Measurements from ENCODE around the gene FYTTD1. TPM values are rescaled to one million over a fixed set of nuclear protein-coding genes. Genes with fewer than 3 reads are reported as not detected.

FYTTD1 gene
- total and polyA plus RNA-seq, 2 donors, result 24.2 to 41.2 TPM

DNA sequence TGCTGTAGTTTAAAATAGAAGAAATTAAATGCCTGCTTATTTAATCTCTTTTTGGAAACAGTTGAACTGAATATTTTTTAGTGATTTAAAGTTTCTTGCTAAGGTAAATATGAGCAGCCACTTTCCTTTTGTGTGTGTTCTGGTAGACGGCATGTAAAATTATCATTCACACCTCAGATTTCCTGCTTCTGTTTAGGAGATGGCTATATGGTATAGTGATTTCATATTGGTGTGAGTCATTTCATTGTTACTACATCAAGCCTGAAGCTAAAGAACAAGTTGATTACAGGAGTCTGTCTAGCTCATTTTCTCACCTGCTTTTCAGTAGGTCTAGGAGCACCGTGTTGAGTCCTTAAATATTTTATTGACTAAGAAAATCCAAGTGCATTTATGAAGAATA, 43.6 kb downstream of the FYTTD1 start:
- Histone ChIP-seq H3K4me1 (ENCODE audit: control insufficient read depth in 2 of 2, insufficient read depth in 2 of 2, low read length in 2 of 2) (peaks cover 0 to 4% of the 10 kb centered on the region in 2 donors), H3K27ac (ENCODE audit: low read depth in 1 of 2, low read length in 1 of 2) (no peak overlapping the region), H3K9me3 (ENCODE audit: control insufficient read depth in 2 of 2, insufficient read depth in 1 of 2, low read length in 1 of 2) (no peaks in the 10 kb centered on the region), H3K36me3 (ENCODE audit: control insufficient read depth in 2 of 2, insufficient read depth in 2 of 2, low read length in 1 of 2) (no peaks in the 10 kb centered on the region), H3K27me3 (ENCODE audit: control insufficient read depth in 2 of 2, insufficient read depth in 1 of 2, low read length in 1 of 2) (no peaks in the 10 kb centered on the region), H3K4me3 (ENCODE audit: low read length in 2 of 2) (no peak overlapping the region)
- WGBS, result 51% methylated on average over 2 of the region's 2 CpGs
- DNase-seq (ENCODE audit: low read depth in 6 of 9, low spot score in 9 of 9), result peak in 2 of 9 donors; percentile 13 to 36

DNA sequence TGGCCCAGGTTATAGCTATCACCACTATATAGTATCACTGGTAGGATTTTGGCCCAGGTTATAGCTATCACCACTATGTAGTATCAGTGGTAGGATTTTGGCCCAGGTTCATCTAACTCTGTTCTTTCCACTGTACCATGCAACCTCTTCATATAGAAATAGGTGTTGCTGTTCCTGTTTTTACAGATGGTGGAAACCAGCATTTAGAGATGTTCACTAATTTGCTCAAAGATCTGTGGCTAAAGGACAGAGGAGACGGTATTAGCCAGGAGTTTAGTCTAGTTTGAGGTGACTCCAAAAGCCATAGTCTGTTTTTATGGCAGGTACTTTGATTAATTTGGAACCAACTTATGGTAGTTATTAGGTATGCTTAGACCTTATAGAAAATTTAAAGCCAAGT, 44.4 kb downstream of the FYTTD1 start:
- Histone ChIP-seq H3K4me1 (ENCODE audit: control insufficient read depth in 2 of 2, insufficient read depth in 2 of 2, low read length in 2 of 2) (peaks cover 0 to 4% of the 10 kb centered on the region in 2 donors), H3K27ac (ENCODE audit: low read depth in 1 of 2, low read length in 1 of 2) (no peak overlapping the region), H3K27me3 (ENCODE audit: control insufficient read depth in 2 of 2, insufficient read depth in 1 of 2, low read length in 1 of 2) (no peaks in the 10 kb centered on the region), H3K4me3 (ENCODE audit: low read length in 2 of 2) (no peak overlapping the region), H3K9me3 (ENCODE audit: control insufficient read depth in 2 of 2, insufficient read depth in 1 of 2, low read length in 1 of 2) (no peaks in the 10 kb centered on the region), H3K36me3 (ENCODE audit: control insufficient read depth in 2 of 2, insufficient read depth in 2 of 2, low read length in 1 of 2) (no peaks in the 10 kb centered on the region)
- no peak for DNase-seq (ENCODE audit: low read depth in 6 of 9, low spot score in 9 of 9)
- 97% methylated on average over 1 of the region's 1 CpG for WGBS

DNA sequence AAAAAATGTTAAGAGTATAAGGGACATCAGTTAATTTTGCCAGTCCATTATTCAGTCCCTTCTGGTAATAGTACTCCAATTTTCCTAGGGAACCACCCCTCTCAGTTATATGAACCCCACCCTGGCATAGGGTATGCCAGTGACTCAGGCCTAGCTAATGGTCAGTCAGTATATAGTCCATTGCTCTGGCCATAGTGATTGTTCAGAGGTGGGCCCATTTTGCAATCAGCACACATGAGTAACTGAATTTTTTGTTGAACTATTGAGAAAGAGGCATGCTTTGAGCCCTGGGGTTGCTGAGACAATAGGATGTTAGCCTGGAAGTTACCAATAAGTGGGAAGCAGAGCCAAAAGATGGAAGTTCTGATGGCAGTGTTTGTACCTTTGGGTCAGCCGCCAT, 45.5 kb downstream of the FYTTD1 start:
- 98% methylated on average over 1 of the region's 1 CpG for WGBS
- Histone ChIP-seq H3K4me1 (ENCODE audit: control insufficient read depth in 2 of 2, insufficient read depth in 2 of 2, low read length in 2 of 2) (peaks cover 0 to 4% of the 10 kb centered on the region in 2 donors), H3K4me3 (ENCODE audit: low read length in 2 of 2) (no peak overlapping the region), H3K27me3 (ENCODE audit: control insufficient read depth in 2 of 2, insufficient read depth in 1 of 2, low read length in 1 of 2) (no peaks in the 10 kb centered on the region), H3K36me3 (ENCODE audit: control insufficient read depth in 2 of 2, insufficient read depth in 2 of 2, low read length in 1 of 2) (no peaks in the 10 kb centered on the region), H3K27ac (ENCODE audit: low read depth in 1 of 2, low read length in 1 of 2) (no peak overlapping the region), H3K9me3 (ENCODE audit: control insufficient read depth in 2 of 2, insufficient read depth in 1 of 2, low read length in 1 of 2) (no peaks in the 10 kb centered on the region)
- no peak for DNase-seq (ENCODE audit: low read depth in 6 of 9, low spot score in 9 of 9)

GRCh38 chr3:197796087-197796486, 46.4 kb downstream of the FYTTD1 start:
- Histone ChIP-seq H3K27ac (ENCODE audit: low read depth in 1 of 2, low read length in 1 of 2) (no peak overlapping the region), H3K9me3 (ENCODE audit: control insufficient read depth in 2 of 2, insufficient read depth in 1 of 2, low read length in 1 of 2) (no peaks in the 10 kb centered on the region), H3K4me1 (ENCODE audit: control insufficient read depth in 2 of 2, insufficient read depth in 2 of 2, low read length in 2 of 2) (peaks cover 0 to 4% of the 10 kb centered on the region in 2 donors), H3K27me3 (ENCODE audit: control insufficient read depth in 2 of 2, insufficient read depth in 1 of 2, low read length in 1 of 2) (no peaks in the 10 kb centered on the region), H3K4me3 (ENCODE audit: low read length in 2 of 2) (no peak overlapping the region), H3K36me3 (ENCODE audit: control insufficient read depth in 2 of 2, insufficient read depth in 2 of 2, low read length in 1 of 2) (no peaks in the 10 kb centered on the region)
- WGBS, result 72% methylated on average over 4 of the region's 4 CpGs
- DNase-seq (ENCODE audit: low read depth in 6 of 9, low spot score in 9 of 9), result no peak

DNA sequence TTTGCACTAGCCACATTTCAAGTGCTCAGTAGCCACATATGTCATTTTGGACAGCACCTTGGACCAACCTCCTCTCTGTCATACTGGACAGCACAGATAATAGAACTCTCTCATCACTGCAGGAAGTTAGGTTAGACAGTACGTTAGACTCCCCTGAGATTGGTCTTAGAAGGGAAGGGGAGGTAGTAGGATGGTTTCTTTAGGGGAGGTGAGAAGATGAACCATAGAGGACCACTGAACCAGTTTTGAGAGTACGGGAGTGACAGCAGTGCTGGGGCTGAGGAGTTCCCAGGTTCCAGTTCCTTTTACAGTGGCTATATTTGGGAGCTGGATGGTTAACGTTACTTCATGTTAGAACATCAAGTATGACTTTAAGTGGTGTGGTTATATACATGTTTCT, 49.2 kb downstream of the FYTTD1 start:
- H3K4me3 ChIP-seq (ENCODE audit: low read length in 2 of 2), result no peak overlapping the region
- WGBS, result 94% methylated on average over 3 of the region's 3 CpGs
- DNase-seq (ENCODE audit: low read depth in 6 of 9, low spot score in 9 of 9), result no peak
- H3K4me1 ChIP-seq (ENCODE audit: control insufficient read depth in 2 of 2, insufficient read depth in 2 of 2, low read length in 2 of 2), result peaks cover 2 to 3% of the 10 kb centered on the region in 2 donors
- no peaks in the 10 kb centered on the region for H3K9me3 ChIP-seq (ENCODE audit: control insufficient read depth in 2 of 2, insufficient read depth in 1 of 2, low read length in 1 of 2)
- H3K36me3 ChIP-seq (ENCODE audit: control insufficient read depth in 2 of 2, insufficient read depth in 2 of 2, low read length in 1 of 2), result no peaks in the 10 kb centered on the region
- H3K27me3 ChIP-seq (ENCODE audit: control insufficient read depth in 2 of 2, insufficient read depth in 1 of 2, low read length in 1 of 2), result no peaks in the 10 kb centered on the region
- no peak overlapping the region for H3K27ac ChIP-seq (ENCODE audit: low read depth in 1 of 2, low read length in 1 of 2)

DNA sequence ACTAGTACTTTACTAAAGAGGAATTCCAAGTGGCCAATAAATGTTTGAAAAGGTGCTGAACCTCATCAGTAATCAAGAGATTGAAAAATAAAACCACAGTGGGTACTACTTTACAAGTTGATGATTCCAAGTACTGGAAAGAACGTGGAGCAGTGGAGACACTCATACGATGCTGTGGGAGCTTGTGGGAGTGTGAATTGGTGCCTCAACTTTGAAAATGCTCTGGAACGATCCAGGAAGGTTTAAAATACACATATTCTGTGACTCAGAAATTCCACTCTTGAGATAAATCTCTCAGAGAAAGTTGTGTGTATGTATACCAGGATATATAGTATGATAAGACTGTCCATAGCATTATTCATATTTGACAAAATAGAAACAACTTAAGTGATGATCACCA, 50.7 kb downstream of the FYTTD1 start:
- DNase-seq (ENCODE audit: low read depth in 6 of 9, low spot score in 9 of 9), result no peak
- H3K36me3 ChIP-seq (ENCODE audit: control insufficient read depth in 2 of 2, insufficient read depth in 2 of 2, low read length in 1 of 2), result no peaks in the 10 kb centered on the region
- 98% methylated on average over 3 of the region's 3 CpGs for WGBS
- H3K27ac ChIP-seq (ENCODE audit: low read depth in 1 of 2, low read length in 1 of 2), result no peak overlapping the region
- no peaks in the 10 kb centered on the region for H3K27me3 ChIP-seq (ENCODE audit: control insufficient read depth in 2 of 2, insufficient read depth in 1 of 2, low read length in 1 of 2)
- no peak overlapping the region for H3K4me3 ChIP-seq (ENCODE audit: low read length in 2 of 2)
- H3K9me3 ChIP-seq (ENCODE audit: control insufficient read depth in 2 of 2, insufficient read depth in 1 of 2, low read length in 1 of 2), result no peaks in the 10 kb centered on the region
- peaks cover 2 to 3% of the 10 kb centered on the region in 2 donors for H3K4me1 ChIP-seq (ENCODE audit: control insufficient read depth in 2 of 2, insufficient read depth in 2 of 2, low read length in 2 of 2)

- H3K9me3 ChIP-seq (ENCODE audit: control insufficient read depth in 2 of 2, insufficient read depth in 1 of 2, low read length in 1 of 2), result no peaks in the 10 kb centered on the region
- H3K27me3 ChIP-seq (ENCODE audit: control insufficient read depth in 2 of 2, insufficient read depth in 1 of 2, low read length in 1 of 2), result no peaks in the 10 kb centered on the region
- no peak overlapping the region for H3K27ac ChIP-seq (ENCODE audit: low read depth in 1 of 2, low read length in 1 of 2)
- peak in 4 of 9 donors; percentile 3 to 48 (median 18) for DNase-seq (ENCODE audit: low read depth in 6 of 9, low spot score in 9 of 9)
- H3K4me1 ChIP-seq (ENCODE audit: control insufficient read depth in 2 of 2, insufficient read depth in 2 of 2, low read length in 2 of 2), result peaks cover 2 to 3% of the 10 kb centered on the region in 2 donors
- no peak overlapping the region for H3K4me3 ChIP-seq (ENCODE audit: low read length in 2 of 2)
- 68% methylated on average over 8 of the region's 8 CpGs for WGBS
- H3K36me3 ChIP-seq (ENCODE audit: control insufficient read depth in 2 of 2, insufficient read depth in 2 of 2, low read length in 1 of 2), result no peaks in the 10 kb centered on the region
Observed at GRCh38 chr3:197801891-197802778, 52.5 kb downstream of the FYTTD1 start.

- Histone ChIP-seq H3K27ac (ENCODE audit: low read depth in 1 of 2, low read length in 1 of 2) (no peak overlapping the region), H3K4me3 (ENCODE audit: low read length in 2 of 2) (no peak overlapping the region), H3K4me1 (ENCODE audit: control insufficient read depth in 2 of 2, insufficient read depth in 2 of 2, low read length in 2 of 2) (peaks cover 2 to 3% of the 10 kb centered on the region in 2 donors), H3K9me3 (ENCODE audit: control insufficient read depth in 2 of 2, insufficient read depth in 1 of 2, low read length in 1 of 2) (no peaks in the 10 kb centered on the region), H3K27me3 (ENCODE audit: control insufficient read depth in 2 of 2, insufficient read depth in 1 of 2, low read length in 1 of 2) (no peaks in the 10 kb centered on the region), H3K36me3 (ENCODE audit: control insufficient read depth in 2 of 2, insufficient read depth in 2 of 2, low read length in 1 of 2) (no peaks in the 10 kb centered on the region)
- 94% methylated on average over 3 of the region's 3 CpGs for WGBS
- DNase-seq (ENCODE audit: low read depth in 6 of 9, low spot score in 9 of 9), result no peak
Observed at GRCh38 chr3:197802779-197803459, 53.2 kb downstream of the FYTTD1 start.

DNA sequence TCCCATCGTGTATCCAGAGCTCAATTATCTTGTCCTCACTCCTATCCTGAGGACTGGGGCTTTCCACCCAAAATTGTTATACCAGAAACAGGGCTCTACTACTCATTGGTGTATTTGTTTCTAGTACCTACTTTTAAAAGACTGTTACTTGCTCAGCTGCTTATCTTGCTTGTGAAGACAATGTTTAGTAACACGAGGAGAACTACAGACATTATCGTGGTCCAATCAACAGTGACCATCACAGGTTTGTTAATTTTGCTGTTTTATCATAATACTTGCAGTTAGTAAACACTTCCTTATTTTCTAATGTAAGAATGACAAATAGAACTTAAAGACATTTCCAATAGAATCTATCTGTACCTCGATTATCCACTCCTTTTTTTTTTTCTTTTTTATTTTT, 54.8 kb downstream of the FYTTD1 start:
- no peaks in the 10 kb centered on the region for H3K27me3 ChIP-seq (ENCODE audit: control insufficient read depth in 2 of 2, insufficient read depth in 1 of 2, low read length in 1 of 2)
- no peak overlapping the region for H3K4me3 ChIP-seq (ENCODE audit: low read length in 2 of 2)
- H3K36me3 ChIP-seq (ENCODE audit: control insufficient read depth in 2 of 2, insufficient read depth in 2 of 2, low read length in 1 of 2), result no peaks in the 10 kb centered on the region
- 96% methylated on average over 4 of the region's 4 CpGs for whole genome bisulfite sequencing
- DNase-seq (ENCODE audit: low read depth in 6 of 9, low spot score in 9 of 9), result no peak
- H3K9me3 ChIP-seq (ENCODE audit: control insufficient read depth in 2 of 2, insufficient read depth in 1 of 2, low read length in 1 of 2), result no peaks in the 10 kb centered on the region
- H3K27ac ChIP-seq (ENCODE audit: low read depth in 1 of 2, low read length in 1 of 2), result no peak overlapping the region
- H3K4me1 ChIP-seq (ENCODE audit: control insufficient read depth in 2 of 2, insufficient read depth in 2 of 2, low read length in 2 of 2), result peaks cover 2 to 3% of the 10 kb centered on the region in 2 donors

Data from thymus (tissue), 11 donors.